ENCODE results near the gene UGCG. TPM values are rescaled to one million over a fixed set of nuclear protein-coding genes. Genes with fewer than 3 reads are reported as not detected.

The UGCG gene
- total RNA-seq, 4 donors from 2014 or later: 81.3 to 113 (median 90.6) TPM

GRCh38 chr9:111904026-111904425 lies 7.4 kb downstream of the UGCG start:
- no peak for DNase-seq (ENCODE audit: low spot score in 2 of 2)
- TF ChIP-seq POLR2A (IDR thresholded peaks at IDR 0.05) (no peak), CTCF (IDR thresholded peaks at IDR 0.05) (no peak)
- intact Hi-C loops (cut with DNase I; ENCODE audit: low total_unique reads): no loop called here
- no peak overlapping the region for H3K4me3 ChIP-seq (ENCODE audit: low read depth, poor library complexity, severe bottlenecking)
- 65 to 67% methylated on average over 2 of the region's 2 CpGs for WGBS, 2 donors

GRCh38 chr9:111904891-111905291 lies 8.3 kb downstream of the UGCG start:
- WGBS, 2 donors: 88 to 89% methylated on average over 5 of the region's 5 CpGs
- no peak overlapping the region for H3K4me3 ChIP-seq (ENCODE audit: low read depth, poor library complexity, severe bottlenecking)
- DNase-seq (ENCODE audit: low spot score in 2 of 2): no peak
- intact Hi-C loops (cut with DNase I; ENCODE audit: low total_unique reads): no loop called here
- TF ChIP-seq POLR2A (IDR thresholded peaks at IDR 0.05): no peak
- no peak for TF ChIP-seq CTCF (IDR thresholded peaks at IDR 0.05)

GRCh38 chr9:111907147-111907546 lies 10.5 kb downstream of the UGCG start:
- intact Hi-C loops (cut with DNase I; ENCODE audit: low total_unique reads): no loop called here
- no peak for DNase-seq (ENCODE audit: low spot score in 2 of 2)
- WGBS, 2 donors: 85 to 92% methylated on average over 5 of the region's 5 CpGs
- no peak for TF ChIP-seq POLR2A (IDR thresholded peaks at IDR 0.05)
- no peak for TF ChIP-seq CTCF (IDR thresholded peaks at IDR 0.05)
- H3K4me3 ChIP-seq (ENCODE audit: low read depth, poor library complexity, severe bottlenecking): no peak overlapping the region

- no peak for TF ChIP-seq POLR2A (IDR thresholded peaks at IDR 0.05)
- TF ChIP-seq CTCF (IDR thresholded peaks at IDR 0.05): no peak
- intact Hi-C loops (cut with DNase I; ENCODE audit: low total_unique reads): no loop called here
- H3K4me3 ChIP-seq (ENCODE audit: low read depth, poor library complexity, severe bottlenecking): no peak overlapping the region
- DNase-seq (ENCODE audit: low spot score in 2 of 2): no peak
- 61 to 68% methylated on average over 3 of the region's 3 CpGs for WGBS, 2 donors
Observed at GRCh38 chr9:111909444-111909843, 12.8 kb downstream of the UGCG start.

GRCh38 chr9:111910428-111910827 lies 13.8 kb downstream of the UGCG start:
- no peak for DNase-seq (ENCODE audit: low spot score in 2 of 2)
- intact Hi-C loops (cut with DNase I; ENCODE audit: low total_unique reads): no loop called here
- no peak overlapping the region for H3K4me3 ChIP-seq (ENCODE audit: low read depth, poor library complexity, severe bottlenecking)
- WGBS, 2 donors: 69 to 74% methylated on average over 6 of the region's 6 CpGs
- no peak for TF ChIP-seq CTCF (IDR thresholded peaks at IDR 0.05)
- no peak for TF ChIP-seq POLR2A (IDR thresholded peaks at IDR 0.05)

- no peak overlapping the region for H3K4me3 ChIP-seq (ENCODE audit: low read depth, poor library complexity, severe bottlenecking)
- WGBS, 2 donors: 84 to 85% methylated on average over 6 of the region's 6 CpGs
- intact Hi-C loops (cut with DNase I; ENCODE audit: low total_unique reads): no loop called here
- DNase-seq (ENCODE audit: low spot score in 2 of 2): no peak
- TF ChIP-seq POLR2A (IDR thresholded peaks at IDR 0.05) (no peak), CTCF (IDR thresholded peaks at IDR 0.05) (no peak)
Observed at GRCh38 chr9:111913159-111913558, 16.5 kb downstream of the UGCG start.

All from lower leg skin (tissue), 4 donors.